HFFc6 (cell line): ENCODE data around the gene KLF18. TPM values are rescaled to one million over a fixed set of nuclear protein-coding genes. Genes with fewer than 3 reads are reported as not detected.

Experiments used
- DNase-seq: peaks from one replicate; pipeline ENCODE4 v3.0.0-alpha.2; 2018
- H3K27ac Mint-ChIP-seq: 2 replicates; pipeline ENCODE4 v1.8.0; 2020; ENCODE audit warnings: mild to moderate bottlenecking, mixed read lengths
- H3K27me3 Mint-ChIP-seq: 2 replicates; pipeline ENCODE4 v1.8.0; 2021; ENCODE audit warnings: mild to moderate bottlenecking, moderate library complexity, mixed read lengths; ENCODE audit not compliant: insufficient read depth
- H3K36me3 Mint-ChIP-seq: 2 replicates; pipeline ENCODE4 v1.8.0; 2021; ENCODE audit warnings: low read depth, mixed read lengths
- H3K4me1 Mint-ChIP-seq: 2 replicates; pipeline ENCODE4 v1.8.0; 2020; ENCODE audit warnings: low read depth, mixed read lengths
- H3K4me3 Mint-ChIP-seq: 2 replicates; pipeline ENCODE4 v1.8.0; 2020; ENCODE audit warnings: mild to moderate bottlenecking, moderate library complexity, mixed read lengths
- H3K9me3 Mint-ChIP-seq: 2 replicates; pipeline ENCODE4 v1.8.0; 2020; ENCODE audit warnings: mild to moderate bottlenecking, mixed read lengths
- CTCF ChIP-seq: fragments of 200-600 bp; sonication (generic); IDR thresholded peaks from 2 replicates; pipeline ENCODE4 v1.5.0; 2021; ENCODE audit warnings: antibody characterized with exemption, mild to moderate bottlenecking
- total RNA-seq, 6 experiments: library from RNA; stranded (reverse); fragmentation: NEBNext Ultra II Directional; extraction: Animal tissue kit (Norgen Biotek cat#: 25700); gene quantifications; 2 replicates in 1 of 6; 3 replicates in 5 of 6; pipeline ENCODE4 v1.2.3, GENCODE V29; 2021

Gene KLF18
- total RNA-seq, 6 experiments from 2014 or later: not detected

GRCh38 chr1:44158871-44159270, 17.4 kb upstream of the KLF18 start:
- Mint-ChIP-seq H3K27me3 (peaks cover 10% of the 10 kb centered on the region), H3K36me3 (no peaks in the 10 kb centered on the region), H3K9me3 (no peaks in the 10 kb centered on the region; the same call in 1 of the 2 replicates), H3K4me1 (peaks cover 18% of the 10 kb centered on the region), H3K27ac (no peak overlapping the region), H3K4me3 (no peak overlapping the region)
- DNase-seq: no peak
- no peak for TF ChIP-seq CTCF

- DNase-seq: no peak
- no peak for TF ChIP-seq CTCF
- Mint-ChIP-seq H3K4me3 (no peak overlapping the region), H3K4me1 (peaks cover 18% of the 10 kb centered on the region), H3K27ac (no peak overlapping the region), H3K27me3 (peaks cover 5% of the 10 kb centered on the region; the same call in 1 of the 2 replicates), H3K36me3 (no peaks in the 10 kb centered on the region), H3K9me3 (no peaks in the 10 kb centered on the region; the same call in 1 of the 2 replicates)
These were observed 16.5 kb upstream of the KLF18 start for GRCh38 chr1:44157903-44158302.

- Mint-ChIP-seq H3K9me3 (no peaks in the 10 kb centered on the region), H3K4me3 (no peak overlapping the region), H3K27me3 (peaks cover 11% of the 10 kb centered on the region), H3K36me3 (no peaks in the 10 kb centered on the region), H3K4me1 (peaks cover 18% of the 10 kb centered on the region), H3K27ac (no peak overlapping the region)
- TF ChIP-seq CTCF: no peak
- no peak for DNase-seq
These were observed 12.6 kb upstream of the KLF18 start for GRCh38 chr1:44154049-44154448.

GRCh38 chr1:44152692-44153091, 11.3 kb upstream of the KLF18 start:
- no peak for TF ChIP-seq CTCF
- H3K4me1 Mint-ChIP-seq: peaks cover 18% of the 10 kb centered on the region
- H3K27ac Mint-ChIP-seq: no peak overlapping the region
- no peaks in the 10 kb centered on the region for H3K36me3 Mint-ChIP-seq
- no peaks in the 10 kb centered on the region for H3K9me3 Mint-ChIP-seq
- no peak overlapping the region for H3K4me3 Mint-ChIP-seq
- peaks cover 11% of the 10 kb centered on the region for H3K27me3 Mint-ChIP-seq
- no peak for DNase-seq

- Mint-ChIP-seq H3K27me3 (peaks cover 11% of the 10 kb centered on the region), H3K9me3 (peaks cover 2% of the 10 kb centered on the region; the same call in 1 of the 2 replicates), H3K36me3 (no peaks in the 10 kb centered on the region), H3K4me3 (no peak overlapping the region), H3K27ac (no peak overlapping the region), H3K4me1 (peaks cover 18% of the 10 kb centered on the region)
- DNase-seq: no peak
- no peak for TF ChIP-seq CTCF
These were observed 10.4 kb upstream of the KLF18 start for GRCh38 chr1:44151808-44152207.

- H3K27me3 Mint-ChIP-seq: peaks cover 11% of the 10 kb centered on the region
- H3K36me3 Mint-ChIP-seq: no peaks in the 10 kb centered on the region
- H3K4me3 Mint-ChIP-seq: no peak overlapping the region
- H3K27ac Mint-ChIP-seq: no peak overlapping the region
- H3K4me1 Mint-ChIP-seq: peaks cover 18% of the 10 kb centered on the region
- TF ChIP-seq CTCF: no peak
- DNase-seq: no peak
- H3K9me3 Mint-ChIP-seq: peaks cover 6% of the 10 kb centered on the region; the same call in 1 of the 2 replicates
These were observed 9.9 kb upstream of the KLF18 start for GRCh38 chr1:44151332-44151731.
